ENCODE data around the gene FRS3.

GRCh38 chr6:41723530-41724227, 56.0 kb downstream of the FRS3 start:
- no peak for TF ChIP-seq CTCF (IDR thresholded peaks at IDR 0.05)
- no peak for TF ChIP-seq REST (IDR thresholded peaks at IDR 0.05; ENCODE audit: insufficient read depth in 1 of 2, low read depth in 2 of 2, low read length in 1 of 2)
- TF ChIP-seq TCF7L2 (IDR thresholded peaks at IDR 0.05; ENCODE audit: low read depth, low read length): no peak
